ENCODE data around the gene KAT8. TPM values are rescaled to one million over a fixed set of nuclear protein-coding genes. Genes with fewer than 3 reads are reported as not detected.

KAT8 gene
- total RNA-seq, 2 experiments from 2014 or later, result 55.6 to 58.7 TPM

DNA sequence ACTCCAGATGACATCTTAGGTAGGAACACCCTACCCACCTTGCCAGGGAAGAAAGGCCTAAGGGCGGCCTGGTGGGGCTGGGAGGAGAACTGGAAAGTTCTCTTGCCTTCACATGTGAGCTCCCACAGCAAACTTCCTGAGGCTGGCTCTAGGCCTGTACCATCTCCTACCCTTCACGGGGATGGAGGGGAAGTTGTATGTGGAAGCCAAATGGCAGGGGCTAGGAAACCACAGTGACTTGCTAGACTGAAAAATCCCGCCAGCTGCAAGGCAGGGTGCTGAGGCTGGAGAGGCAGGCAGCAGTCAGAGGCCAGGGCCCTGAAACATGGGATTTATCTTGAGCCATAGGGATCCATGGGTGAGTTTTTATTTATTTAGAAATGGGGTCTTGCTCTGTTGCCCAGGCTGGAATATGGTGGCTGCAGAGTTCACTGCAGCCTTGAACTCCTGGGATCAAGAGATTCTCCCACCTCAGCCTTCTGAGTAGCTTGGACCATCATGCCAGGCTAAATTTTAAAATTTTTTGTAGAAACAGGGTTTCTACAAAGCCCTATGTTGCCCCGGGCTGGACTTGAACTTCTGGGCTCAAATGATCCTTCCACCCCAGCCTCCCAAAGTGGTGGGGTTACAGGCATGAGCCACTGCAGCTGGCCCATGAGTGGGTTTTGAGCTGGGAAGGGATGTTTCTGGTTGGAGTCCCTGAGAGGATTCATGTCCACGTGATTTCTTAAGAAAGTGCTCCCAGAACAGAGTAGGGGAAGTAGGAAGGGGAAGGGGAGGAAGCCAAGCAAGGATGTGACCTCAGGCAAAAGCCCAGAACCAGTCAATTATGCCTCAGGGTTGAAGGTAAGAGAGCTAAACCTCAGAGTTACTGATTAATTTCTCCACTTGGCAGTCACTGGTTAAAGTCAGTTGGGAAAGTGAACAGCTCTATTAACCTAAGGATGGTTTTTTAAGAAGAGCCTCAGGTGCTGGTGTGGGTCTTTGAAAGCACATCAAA lies 4.0 kb upstream of the KAT8 start:
- intact Hi-C loops (cut with micrococcal nuclease), result loop anchor here (10.0 kb wide), 1 partner anchor 61 kb away; no protein-coding TSS in a partner anchor
- TF ChIP-seq, protein P1, sequence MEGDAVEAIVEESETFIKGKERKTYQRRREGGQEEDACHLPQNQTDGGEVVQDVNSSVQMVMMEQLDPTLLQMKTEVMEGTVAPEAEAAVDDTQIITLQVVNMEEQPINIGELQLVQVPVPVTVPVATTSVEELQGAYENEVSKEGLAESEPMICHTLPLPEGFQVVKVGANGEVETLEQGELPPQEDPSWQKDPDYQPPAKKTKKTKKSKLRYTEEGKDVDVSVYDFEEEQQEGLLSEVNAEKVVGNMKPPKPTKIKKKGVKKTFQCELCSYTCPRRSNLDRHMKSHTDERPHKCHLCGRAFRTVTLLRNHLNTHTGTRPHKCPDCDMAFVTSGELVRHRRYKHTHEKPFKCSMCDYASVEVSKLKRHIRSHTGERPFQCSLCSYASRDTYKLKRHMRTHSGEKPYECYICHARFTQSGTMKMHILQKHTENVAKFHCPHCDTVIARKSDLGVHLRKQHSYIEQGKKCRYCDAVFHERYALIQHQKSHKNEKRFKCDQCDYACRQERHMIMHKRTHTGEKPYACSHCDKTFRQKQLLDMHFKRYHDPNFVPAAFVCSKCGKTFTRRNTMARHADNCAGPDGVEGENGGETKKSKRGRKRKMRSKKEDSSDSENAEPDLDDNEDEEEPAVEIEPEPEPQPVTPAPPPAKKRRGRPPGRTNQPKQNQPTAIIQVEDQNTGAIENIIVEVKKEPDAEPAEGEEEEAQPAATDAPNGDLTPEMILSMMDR (IDR thresholded peaks at IDR 0.05), result no peak
- Mint-ChIP-seq H3K27me3 (no peaks in the 10 kb centered on the region), H3K9me3 (no peaks in the 10 kb centered on the region), H3K4me3 (no peak overlapping the region), H3K36me3 (ENCODE audit: low read depth) (peaks cover 18% of the 10 kb centered on the region), H3K4me1 (ENCODE audit: low read depth) (peaks cover 28% of the 10 kb centered on the region), H3K27ac (peak overlapping the region; percentile 78)
- CTCF ChIA-PET, result interaction anchor here (2.9 kb wide), 1 partner anchor 29 kb away, joined by 10 read pairs; no protein-coding TSS in a partner anchor
- POLR2A ChIA-PET, result interaction anchor here (0.7 to 1.0 kb wide), 2 partner anchors 19 to 40 kb away, joined by 3 to 6 read pairs; partner anchors contain the start of genes VKORC1, ZNF646 and ZNF668
- no peak for ATAC-seq
- DNase-seq, result no peak

DNA sequence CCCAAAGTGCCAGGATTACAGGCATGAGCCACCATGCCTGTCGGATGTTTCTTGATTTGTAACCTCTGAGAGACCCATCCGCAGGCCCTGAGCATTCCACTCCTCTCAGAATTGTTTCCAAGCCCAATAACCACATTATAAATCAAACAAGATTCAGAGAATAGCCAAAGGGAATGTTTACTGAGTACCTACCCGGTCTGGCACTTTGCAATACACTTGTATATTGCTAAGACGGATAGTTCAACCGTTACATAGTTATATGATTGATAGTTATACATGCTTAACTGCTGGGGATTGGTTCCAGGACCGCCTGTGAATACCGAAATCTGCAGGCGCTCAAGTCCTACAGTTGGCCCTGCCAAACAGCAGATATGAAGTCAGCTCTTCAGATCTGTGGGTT lies 3.0 kb upstream of the KAT8 start:
- ATAC-seq (no peak), DNase-seq (no peak)
- TF ChIP-seq, protein P1 (IDR thresholded peaks at IDR 0.05), result no peak
- ChIA-PET POLR2A (interaction anchor here (0.7 to 1.0 kb wide), 2 partner anchors 20 to 70 kb away, joined by 3 to 4 read pairs; partner anchors contain the start of gene VKORC1), CTCF (interaction anchor here (2.9 kb wide), 1 partner anchor 28 kb away, joined by 10 read pairs; no protein-coding TSS in a partner anchor)
- Mint-ChIP-seq H3K27ac (peak overlapping the region; percentile 55), H3K36me3 (ENCODE audit: low read depth) (peaks cover 21% of the 10 kb centered on the region), H3K27me3 (no peaks in the 10 kb centered on the region), H3K4me1 (ENCODE audit: low read depth) (peaks cover 33% of the 10 kb centered on the region), H3K9me3 (no peaks in the 10 kb centered on the region), H3K4me3 (no peak overlapping the region)
- intact Hi-C loops (cut with micrococcal nuclease), result loop anchor here (10.0 kb wide), 1 partner anchor 60 kb away; no protein-coding TSS in a partner anchor

DNA sequence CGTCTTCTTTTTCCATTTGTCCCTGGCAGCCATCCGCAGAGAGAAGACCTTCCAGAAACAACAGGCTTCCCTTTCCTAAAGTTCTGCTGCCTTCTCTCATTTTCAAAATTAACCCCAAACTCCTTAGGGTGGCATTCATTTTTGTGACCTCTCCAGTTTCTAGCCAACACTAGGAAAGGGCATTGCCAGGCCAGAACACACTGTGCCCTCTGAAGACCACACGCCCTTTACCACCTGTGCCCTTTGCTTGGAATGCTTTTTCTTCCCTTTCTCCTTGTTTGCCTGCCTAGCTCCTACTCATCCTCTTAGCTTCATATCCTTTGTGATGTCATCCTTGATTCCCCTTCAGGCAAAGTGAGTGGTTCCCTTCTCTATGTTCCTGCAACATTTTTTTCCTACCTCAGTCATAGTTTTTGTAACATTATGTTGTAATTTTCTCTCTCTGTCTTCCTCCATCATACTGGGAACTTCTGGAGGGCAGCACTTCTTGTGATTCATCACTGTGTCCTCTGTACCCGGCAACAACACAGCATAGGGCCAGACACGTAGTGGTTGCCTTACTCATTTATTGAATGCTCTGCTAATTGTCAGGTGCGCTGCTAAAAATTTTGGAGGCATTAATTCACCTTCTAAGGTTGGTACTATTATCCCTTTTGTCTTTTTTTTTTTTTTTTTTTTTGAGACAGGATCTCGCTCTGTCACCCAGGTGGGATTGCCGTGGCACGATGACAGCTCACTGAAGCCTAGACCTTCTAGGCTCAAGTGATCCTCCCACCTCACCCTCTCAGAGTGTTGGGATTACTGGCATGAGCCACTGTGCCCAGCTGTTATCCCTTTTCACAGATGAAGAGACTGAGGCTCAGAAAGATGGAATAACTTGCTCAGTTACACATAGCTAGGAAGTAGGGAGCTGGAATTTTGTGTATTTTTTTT lies 1.0 kb downstream of the KAT8 start:
- intact Hi-C loops (cut with micrococcal nuclease), result loop anchor here (10.0 kb wide), 1 partner anchor 56 kb away; no protein-coding TSS in a partner anchor
- Mint-ChIP-seq H3K4me1 (ENCODE audit: low read depth) (peaks cover 23% of the 10 kb centered on the region), H3K36me3 (ENCODE audit: low read depth) (peaks cover 24% of the 10 kb centered on the region), H3K27me3 (no peaks in the 10 kb centered on the region), H3K9me3 (no peaks in the 10 kb centered on the region), H3K27ac (peak overlapping the region; percentile 79), H3K4me3 (peak overlapping the region; percentile 87)
- ChIA-PET CTCF (interaction anchor here (2.7 kb wide), 1 partner anchor 24 kb away, joined by 16 read pairs; no protein-coding TSS in a partner anchor), POLR2A (interaction anchor here (0.6 to 2.5 kb wide), 9 partner anchors 11 to 160 kb away, joined by 3 to 13 read pairs (median 4); partner anchors contain the start of genes BCKDK, FUS, PRSS8 and VKORC1)
- DNase-seq (no peak), ATAC-seq (no peak)
- TF ChIP-seq, protein P1 (IDR thresholded peaks at IDR 0.05), result no peak

DNA sequence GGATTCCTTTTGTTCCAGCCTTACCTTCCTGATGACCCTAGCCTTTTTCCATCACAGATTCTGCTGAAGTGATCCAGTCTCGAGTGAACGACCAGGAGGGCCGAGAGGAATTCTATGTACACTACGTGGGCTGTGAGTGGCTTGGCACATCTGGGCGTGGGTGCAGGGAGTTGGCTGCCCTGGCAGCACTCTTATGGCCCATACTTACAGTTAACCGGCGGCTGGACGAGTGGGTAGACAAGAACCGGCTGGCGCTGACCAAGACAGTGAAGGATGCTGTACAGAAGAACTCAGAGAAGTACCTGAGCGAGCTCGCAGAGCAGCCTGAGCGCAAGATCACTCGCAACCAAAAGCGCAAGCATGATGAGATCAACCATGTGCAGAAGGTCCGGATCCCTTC lies 2.7 kb downstream of the KAT8 start:
- DNase-seq (no peak), ATAC-seq (no peak)
- Mint-ChIP-seq H3K4me1 (ENCODE audit: low read depth) (peaks cover 19% of the 10 kb centered on the region), H3K4me3 (no peak overlapping the region), H3K27me3 (no peaks in the 10 kb centered on the region), H3K9me3 (no peaks in the 10 kb centered on the region), H3K27ac (no peak overlapping the region), H3K36me3 (ENCODE audit: low read depth) (peaks cover 32% of the 10 kb centered on the region)
- TF ChIP-seq, protein P1 (IDR thresholded peaks at IDR 0.05), result no peak
- ChIA-PET POLR2A (interaction anchor here (0.6 to 3.3 kb wide), 5 partner anchors 12 to 166 kb away, joined by 3 to 12 read pairs (median 3); partner anchors contain the start of gene BCKDK), CTCF (interaction anchor here (1.2 to 3.3 kb wide), 3 partner anchors 11 to 136 kb away, joined by 3 to 15 read pairs (median 3); no protein-coding TSS in a partner anchor)
- intact Hi-C loops (cut with micrococcal nuclease), result no loop called here
